ENCODE measurements around the gene STRIP2. TPM values are rescaled to one million over a fixed set of nuclear protein-coding genes. Genes with fewer than 3 reads are reported as not detected.
"Not testable (repeated sequence)": the region's sequence is repeated elsewhere in the genome, so short reads cannot be mapped to it uniquely, and the experiment has no call there.

Gene STRIP2
- total RNA-seq, 1 donor from 2014 or later: 1.3 TPM

DNA sequence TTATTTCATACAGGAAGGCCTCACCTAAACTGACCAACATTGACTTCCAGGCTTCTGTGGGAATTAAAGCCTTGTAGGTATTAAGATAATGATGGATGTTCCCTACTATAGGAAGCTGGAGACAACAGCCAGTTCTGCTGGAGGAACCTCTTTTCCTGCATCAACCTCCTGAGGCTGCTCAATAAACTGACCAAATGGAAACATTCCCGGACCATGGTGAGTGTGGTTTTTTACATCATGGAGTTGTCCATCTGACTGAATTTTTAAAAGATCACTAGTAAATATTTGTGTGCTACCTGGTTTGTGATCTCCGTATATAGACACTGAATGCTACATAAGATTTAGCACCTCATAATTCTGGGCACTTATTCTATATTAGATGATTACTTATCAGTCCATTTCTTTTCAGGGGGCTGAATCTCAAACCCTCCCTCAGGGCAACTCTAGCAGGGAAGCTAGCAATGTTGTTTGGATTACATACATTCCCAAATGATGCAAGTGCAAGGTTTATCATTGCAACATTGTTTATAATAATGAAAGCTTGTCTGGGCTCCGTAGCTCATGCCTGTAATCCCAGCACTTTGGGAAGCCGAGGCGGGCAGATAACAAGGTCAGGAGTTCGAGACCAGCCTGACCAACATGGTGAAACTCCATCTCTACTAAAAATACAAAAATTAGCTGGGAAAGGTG is 46.6 kb downstream of the STRIP2 start:
- no peaks in the 10 kb centered on the region for H3K27me3 ChIP-seq
- TF ChIP-seq, protein P1, sequence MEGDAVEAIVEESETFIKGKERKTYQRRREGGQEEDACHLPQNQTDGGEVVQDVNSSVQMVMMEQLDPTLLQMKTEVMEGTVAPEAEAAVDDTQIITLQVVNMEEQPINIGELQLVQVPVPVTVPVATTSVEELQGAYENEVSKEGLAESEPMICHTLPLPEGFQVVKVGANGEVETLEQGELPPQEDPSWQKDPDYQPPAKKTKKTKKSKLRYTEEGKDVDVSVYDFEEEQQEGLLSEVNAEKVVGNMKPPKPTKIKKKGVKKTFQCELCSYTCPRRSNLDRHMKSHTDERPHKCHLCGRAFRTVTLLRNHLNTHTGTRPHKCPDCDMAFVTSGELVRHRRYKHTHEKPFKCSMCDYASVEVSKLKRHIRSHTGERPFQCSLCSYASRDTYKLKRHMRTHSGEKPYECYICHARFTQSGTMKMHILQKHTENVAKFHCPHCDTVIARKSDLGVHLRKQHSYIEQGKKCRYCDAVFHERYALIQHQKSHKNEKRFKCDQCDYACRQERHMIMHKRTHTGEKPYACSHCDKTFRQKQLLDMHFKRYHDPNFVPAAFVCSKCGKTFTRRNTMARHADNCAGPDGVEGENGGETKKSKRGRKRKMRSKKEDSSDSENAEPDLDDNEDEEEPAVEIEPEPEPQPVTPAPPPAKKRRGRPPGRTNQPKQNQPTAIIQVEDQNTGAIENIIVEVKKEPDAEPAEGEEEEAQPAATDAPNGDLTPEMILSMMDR (IDR thresholded peaks at IDR 0.05): no peak
- no peaks in the 10 kb centered on the region for H3K36me3 ChIP-seq
- ATAC-seq (no peak), DNase-seq (no peak)
- H3K27ac ChIP-seq: no peak overlapping the region
- no peaks in the 10 kb centered on the region for H3K4me1 ChIP-seq
- no peaks in the 10 kb centered on the region for H3K9me3 ChIP-seq
- intact Hi-C loops (cut with DNase I): no loop called here
- H3K4me3 ChIP-seq: no peak overlapping the region

DNA sequence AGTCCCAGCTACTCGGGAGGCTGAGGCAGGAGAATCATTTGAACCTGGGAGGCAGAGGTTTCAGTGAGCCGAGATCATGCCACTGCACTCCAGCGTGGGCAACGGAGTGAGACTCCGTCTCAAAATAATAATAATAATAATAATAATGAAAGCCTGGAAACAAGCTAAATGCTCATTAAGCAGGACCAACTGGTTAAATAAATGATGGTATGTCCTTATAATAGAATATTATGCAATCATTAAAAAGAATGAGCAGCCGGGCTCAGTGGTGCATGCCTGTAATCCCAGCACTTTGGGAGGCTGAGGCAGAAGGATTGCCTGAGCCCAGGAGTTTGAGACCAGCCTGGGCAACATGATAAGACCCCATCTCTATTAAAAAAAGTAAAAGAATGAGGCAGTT is 47.1 kb downstream of the STRIP2 start:
- H3K9me3 ChIP-seq; H3K27ac ChIP-seq; DNase-seq; ATAC-seq; intact Hi-C loops (cut with DNase I); H3K4me1 ChIP-seq; H3K4me3 ChIP-seq; H3K36me3 ChIP-seq; H3K27me3 ChIP-seq: not testable (repeated sequence)

DNA sequence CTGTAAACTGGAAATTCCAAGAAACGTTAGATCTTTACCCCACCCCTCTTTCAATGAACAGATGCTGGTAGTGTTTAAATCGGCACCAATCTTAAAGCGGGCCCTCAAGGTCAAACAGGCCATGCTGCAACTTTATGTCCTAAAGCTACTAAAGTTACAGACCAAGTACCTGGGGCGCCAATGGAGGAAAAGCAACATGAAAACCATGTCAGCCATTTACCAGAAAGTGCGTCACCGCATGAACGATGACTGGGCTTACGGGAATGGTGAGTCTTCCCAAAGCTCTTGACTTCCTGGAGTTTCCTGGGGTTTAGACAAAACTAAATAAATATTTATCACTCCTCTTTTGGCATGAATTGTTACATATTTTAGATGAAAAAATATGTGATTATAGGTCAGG is 48.5 kb downstream of the STRIP2 start:
- ATAC-seq: no peak
- H3K9me3 ChIP-seq: no peaks in the 10 kb centered on the region

DNA sequence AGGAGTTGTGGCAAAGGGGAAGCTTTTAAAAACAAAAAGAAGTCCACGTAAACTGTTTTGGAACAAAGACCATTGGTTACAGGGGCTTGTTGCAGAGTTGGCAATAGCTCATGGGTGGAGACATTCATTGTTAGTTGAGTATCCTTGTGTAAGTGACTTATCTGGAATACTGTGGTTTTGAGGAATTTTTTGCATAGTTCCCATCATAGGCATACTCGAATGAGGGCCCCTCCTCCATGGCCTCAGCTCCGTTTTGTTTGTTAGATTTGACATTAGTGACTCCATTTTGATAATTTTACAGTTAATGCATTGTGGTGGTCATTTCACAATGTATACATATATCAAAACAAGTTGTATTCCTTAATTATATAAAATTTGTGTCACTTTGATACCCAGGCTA is 55.3 kb downstream of the STRIP2 start:
- H3K36me3 ChIP-seq: no peaks in the 10 kb centered on the region
- no peaks in the 10 kb centered on the region for H3K9me3 ChIP-seq
- no peak overlapping the region for H3K27ac ChIP-seq
- intact Hi-C loops (cut with DNase I): no loop called here
- no peaks in the 10 kb centered on the region for H3K27me3 ChIP-seq
- H3K4me1 ChIP-seq: no peaks in the 10 kb centered on the region
- no peak overlapping the region for H3K4me3 ChIP-seq
- TF ChIP-seq, protein P1 (IDR thresholded peaks at IDR 0.05): no peak
- DNase-seq (no peak), ATAC-seq (no peak)

More for the DNA sequence above, 48.5 kb downstream of the STRIP2 start:
- H3K4me3 ChIP-seq: no peak overlapping the region
- no peaks in the 10 kb centered on the region for H3K4me1 ChIP-seq
- H3K27me3 ChIP-seq: no peaks in the 10 kb centered on the region
- no peak overlapping the region for H3K27ac ChIP-seq
- H3K36me3 ChIP-seq: no peaks in the 10 kb centered on the region
- TF ChIP-seq, protein P1 (IDR thresholded peaks at IDR 0.05): no peak
- DNase-seq: no peak
- intact Hi-C loops (cut with DNase I): no loop called here

DNA sequence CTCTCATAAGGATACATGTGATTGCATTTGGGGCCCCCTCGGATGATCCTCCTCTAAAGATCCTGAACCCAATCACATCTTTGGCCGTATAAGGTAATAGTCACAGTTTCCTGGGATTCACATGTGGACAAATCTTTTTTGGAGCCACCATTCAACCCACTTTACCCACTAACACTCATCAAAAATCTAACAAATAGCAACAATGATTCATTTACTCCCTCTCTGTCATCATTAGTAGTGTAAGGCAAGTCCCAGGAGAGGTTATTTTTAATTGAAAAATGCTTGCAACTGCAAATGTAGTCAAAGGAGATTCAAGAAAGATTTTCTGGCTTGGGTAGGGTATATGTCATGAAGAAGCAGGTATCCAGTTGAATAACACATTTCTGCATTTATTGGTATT is 58.2 kb downstream of the STRIP2 start:
- no peak for ATAC-seq
- DNase-seq: no peak
- no peak overlapping the region for H3K4me3 ChIP-seq
- TF ChIP-seq, protein P1 (IDR thresholded peaks at IDR 0.05): no peak
- H3K27me3 ChIP-seq: no peaks in the 10 kb centered on the region
- no peak overlapping the region for H3K27ac ChIP-seq
- H3K9me3 ChIP-seq: no peaks in the 10 kb centered on the region
- intact Hi-C loops (cut with DNase I): no loop called here
- no peaks in the 10 kb centered on the region for H3K4me1 ChIP-seq
- H3K36me3 ChIP-seq: no peaks in the 10 kb centered on the region

DNA sequence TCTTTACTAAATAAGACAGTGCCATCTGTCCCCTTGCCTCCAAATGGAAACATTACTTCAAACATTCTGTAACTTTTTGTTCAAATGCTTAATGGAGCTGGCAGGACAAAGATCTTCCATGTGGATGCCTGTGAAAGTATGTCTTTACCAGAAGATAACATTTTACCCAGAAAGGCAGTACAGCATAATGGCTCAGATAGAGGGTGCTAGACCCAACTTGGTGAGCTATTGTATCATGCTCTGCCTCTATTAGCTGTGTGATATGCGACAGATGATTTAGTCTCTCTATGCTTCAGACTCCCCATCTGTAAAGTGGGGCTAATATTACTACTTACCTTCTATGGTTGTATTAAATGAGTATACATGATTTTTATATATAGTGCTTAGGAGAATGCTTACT is 59.3 kb downstream of the STRIP2 start:
- no peaks in the 10 kb centered on the region for H3K27me3 ChIP-seq
- no peak overlapping the region for H3K4me3 ChIP-seq
- H3K36me3 ChIP-seq: no peaks in the 10 kb centered on the region
- TF ChIP-seq, protein P1 (IDR thresholded peaks at IDR 0.05): no peak
- no peak overlapping the region for H3K27ac ChIP-seq
- intact Hi-C loops (cut with DNase I): no loop called here
- DNase-seq (no peak), ATAC-seq (no peak)
- H3K9me3 ChIP-seq: no peaks in the 10 kb centered on the region
- no peaks in the 10 kb centered on the region for H3K4me1 ChIP-seq
